H4 (cell line): ENCODE data around the gene EVC. TPM values are rescaled to one million over a fixed set of nuclear protein-coding genes. Genes with fewer than 3 reads are reported as not detected.
A peak's percentile ranks its signal among the peaks of the same experiment; 100 is the strongest.

Experiments
- DNase-seq: peaks from one replicate; pipeline ENCODE4 v3.0.0-alpha.2; 2015; ENCODE audit warnings: low spot score
- total RNA-seq: library from RNA; depleted of rRNA; stranded (reverse); fragments of >200 nt; shearing (Covaris generic); gene quantifications from 2 replicates; pipeline ENCODE4 v1.2.3, GENCODE V29; 2014

EVC gene
- total RNA-seq, 1 experiment from 2014 or later: 6.7 TPM

- no peak for DNase-seq
Observed at GRCh38 chr4:5730993-5731990, 20.3 kb downstream of the EVC start.

DNA sequence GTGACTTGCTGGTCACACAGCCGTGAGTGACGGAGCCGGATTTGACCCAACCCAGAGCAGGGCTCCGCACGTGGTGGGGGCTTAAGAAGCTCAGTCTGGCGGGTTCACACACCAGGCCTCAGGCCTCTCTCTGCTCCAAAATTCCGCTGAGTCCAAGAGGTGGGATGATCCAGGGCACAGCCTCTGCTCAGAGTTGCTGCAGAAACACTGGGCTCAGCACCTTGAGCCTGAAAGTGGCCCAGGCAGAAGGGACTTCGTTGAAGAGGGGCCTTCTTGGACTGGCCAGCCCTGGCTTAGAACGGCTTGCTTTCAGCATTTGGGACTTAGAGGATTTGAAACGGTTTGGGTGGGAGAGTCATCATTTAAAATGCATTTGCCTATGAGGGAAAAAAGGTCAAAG is 21.2 kb downstream of the EVC start:
- DNase-seq: no peak

DNA sequence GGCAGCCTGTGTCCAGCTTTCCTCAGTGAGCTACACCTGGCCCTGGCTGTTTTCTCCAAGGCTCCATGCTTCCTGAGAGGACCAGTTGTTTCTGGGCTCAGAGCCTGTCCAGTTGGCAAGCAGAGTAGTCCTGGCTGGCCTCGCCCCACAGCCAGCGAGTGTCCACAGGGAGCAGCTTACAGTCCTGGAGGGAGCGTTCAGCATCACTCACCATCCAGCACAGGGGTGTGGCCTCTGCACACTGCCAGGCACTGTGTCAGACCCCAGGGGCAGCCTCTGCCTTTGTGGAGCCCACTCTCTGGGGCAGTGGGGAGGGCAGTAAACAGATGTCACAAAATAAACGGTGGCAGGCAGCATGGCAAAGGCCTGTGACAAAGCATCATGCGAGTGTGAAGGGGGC is 23.9 kb downstream of the EVC start:
- DNase-seq: no peak

DNA sequence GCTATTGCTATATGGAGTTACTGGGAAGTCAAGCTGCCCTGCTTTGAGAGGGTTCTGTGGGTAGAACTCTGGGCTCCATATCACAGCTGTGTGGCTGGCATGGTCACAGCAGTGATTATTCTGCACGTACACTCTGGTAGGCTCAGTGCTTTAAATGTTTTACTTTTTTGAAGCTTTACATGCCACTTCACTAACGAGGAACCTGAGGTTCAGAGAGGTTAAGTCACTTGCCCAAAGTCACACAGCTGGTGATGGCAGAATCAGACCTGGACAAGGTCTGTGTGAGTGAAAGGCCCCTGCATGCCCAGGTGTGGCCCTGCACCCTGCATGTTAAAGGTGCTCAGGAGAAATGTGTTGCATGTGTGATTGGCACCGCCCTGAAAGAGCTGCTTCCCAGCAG is 24.5 kb downstream of the EVC start:
- no peak for DNase-seq

DNA sequence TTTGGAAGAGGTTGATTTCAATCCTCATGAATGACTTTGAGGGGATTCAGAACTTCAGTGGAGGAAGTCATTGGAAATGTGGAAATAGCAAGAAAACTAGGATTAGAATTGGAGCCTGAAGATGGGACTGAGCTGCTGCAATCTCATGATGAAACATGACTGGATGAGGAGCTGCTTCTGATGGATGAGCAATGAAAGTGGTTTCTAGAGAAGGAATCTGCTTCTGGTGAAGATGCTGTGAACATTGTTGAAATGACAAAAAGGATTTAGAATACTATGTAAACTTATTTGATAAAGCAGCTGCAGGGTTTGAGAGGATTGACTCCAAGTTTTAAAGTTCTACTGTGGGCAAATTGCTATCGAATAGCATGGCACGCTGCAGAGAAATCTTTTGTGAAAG is 27.1 kb downstream of the EVC start:
- DNase-seq: no peak

GRCh38 chr4:5742388-5742787 is 31.4 kb downstream of the EVC start:
- DNase-seq: no peak

DNA sequence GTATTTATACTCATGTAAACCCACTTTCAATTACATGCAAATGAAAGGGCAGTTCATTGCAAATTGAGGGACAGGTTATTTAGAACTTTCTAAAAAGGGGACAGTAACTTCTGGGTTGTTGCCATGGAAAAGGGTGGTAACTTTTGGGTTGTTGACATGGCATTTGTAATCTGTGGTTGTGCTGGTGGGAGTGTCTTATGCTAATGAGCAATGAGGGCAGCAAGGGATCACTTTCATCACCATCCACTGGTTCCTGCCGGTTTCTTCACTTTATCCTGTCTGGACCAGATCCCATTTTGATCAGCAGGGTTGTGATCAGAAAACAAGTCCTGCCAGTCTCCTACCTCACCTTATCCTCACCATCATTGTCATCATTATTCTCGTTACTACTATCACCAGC is 32.0 kb downstream of the EVC start:
- no peak for DNase-seq

DNA sequence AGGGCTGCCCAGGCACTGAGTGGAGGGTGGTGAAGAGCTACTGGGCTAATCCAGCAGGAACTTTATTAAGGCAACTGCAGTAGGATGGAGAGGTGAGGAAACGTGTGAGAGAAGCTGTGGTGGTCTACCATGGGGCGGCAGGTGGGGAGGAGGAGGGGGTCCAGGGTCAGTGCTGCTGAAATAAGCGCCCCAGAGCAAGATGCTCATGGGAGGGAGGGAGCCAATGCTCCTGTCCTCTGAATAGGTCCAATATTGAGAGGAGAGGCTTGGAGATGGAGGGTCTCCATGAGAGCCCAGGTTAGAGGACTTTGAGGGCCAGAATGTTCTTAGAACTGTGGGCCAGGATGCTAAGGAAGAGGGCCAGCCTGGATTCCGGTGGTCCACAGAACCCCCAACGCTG is 35.2 kb downstream of the EVC start:
- no peak for DNase-seq

DNA sequence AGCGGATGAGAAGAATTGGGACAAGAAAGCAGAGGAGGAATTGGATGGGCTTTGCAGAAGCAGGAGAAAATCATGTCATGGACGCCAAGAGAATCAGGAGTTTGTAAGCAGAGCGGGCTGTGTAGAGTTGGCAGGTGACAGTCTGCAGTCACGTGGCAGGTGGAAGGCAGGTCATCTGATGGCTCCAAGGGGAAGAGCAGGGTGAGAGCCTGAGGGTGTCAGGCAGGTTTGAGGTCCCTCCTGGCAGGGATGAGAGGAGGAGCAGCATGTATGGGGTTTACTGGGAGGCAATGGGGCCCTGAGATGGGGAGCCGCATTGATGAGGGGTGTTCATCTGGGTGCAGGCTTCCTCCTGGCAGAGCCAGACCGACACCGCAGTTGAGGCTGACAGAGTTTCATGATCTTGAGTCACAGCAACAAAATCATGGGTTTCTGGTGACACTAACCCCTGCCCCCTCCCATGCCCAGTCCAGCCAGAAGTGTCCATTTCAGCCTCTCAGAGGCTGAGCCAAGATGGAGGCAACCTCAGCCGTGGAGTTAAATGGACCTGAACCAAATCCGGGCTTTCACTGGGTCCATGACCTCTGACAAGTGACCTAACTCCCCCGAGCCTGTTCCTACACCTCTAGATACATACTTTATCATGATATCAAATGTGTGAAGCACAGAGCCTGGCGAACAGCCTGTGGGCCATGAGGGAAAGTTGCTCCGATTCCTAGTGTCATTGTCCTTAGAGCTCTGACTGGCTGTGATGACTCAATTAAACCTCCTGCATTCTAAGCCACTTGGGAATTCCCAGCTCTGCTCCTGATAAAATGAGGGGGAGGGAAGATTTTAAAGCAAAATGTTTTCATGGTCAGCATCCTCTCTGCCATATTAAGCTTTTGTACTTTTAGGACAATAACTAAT is 36.1 kb downstream of the EVC start:
- peak; percentile 52 for DNase-seq

DNA sequence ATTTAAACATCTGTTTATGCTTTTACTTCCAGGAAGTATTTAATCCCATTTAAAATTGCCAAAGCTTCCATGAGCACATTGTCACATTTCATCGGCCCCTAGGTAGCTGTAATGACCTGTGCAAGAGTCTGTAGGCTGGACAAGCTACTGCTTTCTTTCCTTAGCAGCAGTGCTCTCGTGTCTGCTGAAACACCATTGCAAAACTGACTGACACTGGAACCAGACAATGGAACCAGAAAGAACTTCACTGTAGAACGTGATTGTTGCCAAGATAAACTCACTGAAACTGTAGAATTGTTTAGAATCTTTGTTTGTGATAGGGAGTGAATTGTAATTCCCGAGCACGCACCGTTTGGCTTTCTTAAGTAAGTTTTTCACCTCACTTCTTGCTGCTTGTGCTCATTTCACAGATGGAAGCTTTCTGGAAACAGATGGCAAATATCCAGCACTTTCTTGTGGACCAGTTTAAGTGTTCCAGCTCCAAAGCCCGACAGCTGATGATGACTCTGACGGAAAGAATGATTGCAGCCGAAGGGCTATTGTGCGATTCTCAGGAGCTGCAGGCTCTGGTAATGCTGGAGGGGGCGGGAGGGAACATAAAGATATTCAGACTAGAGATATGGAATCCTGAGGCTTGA is 36.9 kb downstream of the EVC start:
- DNase-seq: peak; percentile 88

DNA sequence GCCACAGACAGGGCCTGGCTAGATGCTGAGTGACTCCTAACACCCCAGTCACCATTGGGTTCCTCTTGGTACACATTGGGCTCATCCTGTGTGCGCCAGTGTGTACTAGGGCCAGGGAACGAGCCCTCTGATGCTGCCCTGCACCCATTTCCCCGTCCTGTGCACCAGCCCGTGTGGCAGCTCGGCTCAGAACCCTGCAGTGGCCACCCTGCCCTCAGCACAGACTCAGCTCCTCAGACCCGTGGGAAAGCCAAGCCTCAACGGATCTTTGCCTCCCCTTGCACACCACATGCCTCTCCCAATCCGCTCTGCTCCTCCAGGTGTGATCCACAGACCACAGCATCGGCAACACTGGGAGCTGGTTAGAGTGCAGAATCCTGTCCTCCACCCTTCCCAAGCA is 38.6 kb downstream of the EVC start:
- no peak for DNase-seq

GRCh38 chr4:5750052-5750945 is 39.3 kb downstream of the EVC start:
- DNase-seq: no peak

- DNase-seq: peak; percentile 42
Observed at GRCh38 chr4:5750946-5751665, 40.1 kb downstream of the EVC start.

DNA sequence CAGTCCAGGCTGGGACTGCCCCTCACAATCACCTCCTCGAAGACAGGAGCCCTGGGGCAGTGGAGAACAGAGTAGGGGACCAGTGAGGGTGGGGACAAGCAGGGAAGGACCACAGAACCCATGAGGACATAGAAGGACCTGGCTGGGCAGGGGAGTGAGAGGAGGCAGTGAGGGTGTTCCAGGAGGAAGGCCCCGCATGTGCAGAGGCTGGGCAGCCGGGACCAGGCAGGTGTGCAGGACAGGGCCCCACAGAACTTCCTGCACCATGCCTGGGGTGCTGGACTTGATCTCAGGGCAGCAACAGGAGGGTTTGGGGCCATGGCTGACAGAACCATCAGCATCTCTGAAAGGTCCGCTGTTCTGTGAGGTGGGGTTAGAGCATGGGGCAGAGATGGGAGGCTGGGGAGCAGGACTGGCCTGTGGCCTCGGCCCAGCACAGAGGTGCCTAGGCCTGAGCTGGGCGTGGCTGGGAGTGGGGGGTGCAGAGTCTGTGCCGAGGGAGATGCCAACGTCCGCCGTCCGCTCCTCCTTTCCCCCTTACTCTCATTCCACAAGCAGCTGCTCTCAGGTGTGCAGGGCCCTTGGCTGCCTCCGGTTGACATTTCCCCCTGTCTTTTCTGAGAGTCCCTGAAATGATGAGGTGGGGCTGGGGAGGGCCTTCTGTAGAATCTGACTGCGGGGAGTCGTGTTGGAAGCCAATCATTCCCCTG is 40.8 kb downstream of the EVC start:
- DNase-seq: no peak

DNA sequence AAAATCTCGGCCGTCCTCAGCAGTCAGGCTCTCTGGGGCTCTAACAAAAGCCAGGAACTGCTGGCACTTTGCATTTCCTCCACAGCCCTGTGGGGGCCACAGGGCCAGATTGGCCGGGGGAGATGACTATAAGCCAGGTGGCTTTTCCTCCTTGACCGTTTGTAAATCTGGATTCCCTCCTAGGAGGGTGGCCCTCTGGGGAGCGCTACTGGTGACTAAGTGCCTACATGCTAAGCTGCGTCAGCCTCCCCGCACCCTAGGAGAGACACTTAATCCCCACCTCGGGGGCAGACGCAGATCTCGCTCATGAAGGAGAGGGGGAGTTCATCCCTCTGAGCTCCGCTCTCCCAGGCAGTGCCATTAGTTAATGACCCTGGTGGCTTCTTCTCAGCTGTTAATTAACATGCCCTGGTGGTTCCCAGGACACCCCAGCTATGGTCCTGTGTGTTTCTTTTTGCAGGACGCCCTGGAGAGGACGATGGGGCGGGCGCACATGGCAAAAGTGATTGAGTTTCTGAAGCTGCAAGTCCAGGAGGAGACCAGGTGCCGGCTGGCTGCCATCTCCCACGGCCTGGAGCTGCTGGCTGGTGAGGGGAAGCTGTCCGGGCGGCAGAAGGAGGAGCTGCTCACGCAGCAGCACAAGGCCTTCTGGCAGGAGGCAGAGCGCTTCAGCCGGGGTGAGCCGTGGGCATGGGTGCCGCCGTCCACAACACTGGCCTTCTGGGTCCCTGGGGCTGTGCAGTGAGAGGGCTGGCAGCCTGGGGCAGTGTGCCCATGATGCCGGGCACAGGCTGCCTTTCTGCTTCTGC is 41.6 kb downstream of the EVC start:
- no peak for DNase-seq

- no peak for DNase-seq
Observed at GRCh38 chr4:5753366-5753765, 42.4 kb downstream of the EVC start.

- peak; percentile 50 for DNase-seq
Observed at GRCh38 chr4:5753766-5754528, 42.9 kb downstream of the EVC start.

- DNase-seq: no peak
Observed at GRCh38 chr4:5754529-5754881, 43.5 kb downstream of the EVC start.
